Inferior parietal cortex (tissue), 1 donor: ENCODE data around the gene MTMR4.
A peak's percentile ranks its signal among the peaks of the same experiment; 100 is the strongest.
"Not testable (repeated sequence)": the region's sequence is repeated elsewhere in the genome, so short reads cannot be mapped to it uniquely, and the experiment has no call there.

Experiments
- DNase-seq: peaks from one replicate; pipeline ENCODE4 v3.0.0-alpha.2; 2016; ENCODE audit errors: extremely low spot score

The MTMR4 gene

GRCh38 chr17:58525239-58525638 lies 10.8 kb upstream of the MTMR4 start:
- DNase-seq = no peak

GRCh38 chr17:58521680-58522079 lies 7.2 kb upstream of the MTMR4 start:
- DNase-seq = no peak

- no peak for DNase-seq
Measured at GRCh38 chr17:58520843-58521430, 6.5 kb upstream of the MTMR4 start.

GRCh38 chr17:58517928-58518609 lies 3.6 kb upstream of the MTMR4 start:
- DNase-seq = peak; percentile 100

- no peak for DNase-seq
Measured at GRCh38 chr17:58517378-58517927, 3.0 kb upstream of the MTMR4 start.

DNA sequence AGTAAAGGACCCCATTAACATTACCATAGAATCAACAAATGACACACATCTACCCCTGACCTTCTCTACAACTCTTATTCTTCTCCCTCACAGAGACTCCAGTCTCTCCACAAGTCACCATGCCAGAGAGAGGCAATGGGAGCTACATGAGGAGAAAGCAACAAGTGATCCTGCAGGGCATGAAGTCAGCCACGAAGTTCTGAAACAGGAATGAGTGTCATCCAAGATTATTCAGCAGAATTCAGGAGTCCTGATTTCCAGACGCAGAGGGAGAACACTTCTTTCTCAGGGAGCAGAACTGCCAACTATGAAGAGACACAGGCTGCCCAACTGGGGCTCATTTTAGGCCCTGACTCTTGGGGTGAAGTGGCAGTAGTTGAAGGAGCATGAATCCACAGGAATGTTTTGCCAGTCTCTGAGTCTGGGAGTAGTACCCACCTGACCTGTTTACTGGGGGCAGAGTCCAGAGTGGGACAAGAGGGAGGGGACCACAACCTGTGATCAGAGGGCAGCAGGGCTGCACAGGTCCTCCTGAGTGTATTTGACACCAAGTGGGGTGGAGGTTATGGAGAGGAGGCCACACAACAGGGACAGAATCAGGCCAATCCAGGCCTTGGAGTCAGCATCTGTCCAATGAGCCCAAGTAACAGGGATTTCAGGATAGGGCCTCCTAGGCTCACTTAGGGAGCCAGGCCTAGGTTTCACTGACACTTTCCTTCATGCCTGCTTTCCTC lies 2.4 kb upstream of the MTMR4 start:
- no peak for DNase-seq

- no peak for DNase-seq
Measured at GRCh38 chr17:58515286-58515685, 848 bp upstream of the MTMR4 start.

DNA sequence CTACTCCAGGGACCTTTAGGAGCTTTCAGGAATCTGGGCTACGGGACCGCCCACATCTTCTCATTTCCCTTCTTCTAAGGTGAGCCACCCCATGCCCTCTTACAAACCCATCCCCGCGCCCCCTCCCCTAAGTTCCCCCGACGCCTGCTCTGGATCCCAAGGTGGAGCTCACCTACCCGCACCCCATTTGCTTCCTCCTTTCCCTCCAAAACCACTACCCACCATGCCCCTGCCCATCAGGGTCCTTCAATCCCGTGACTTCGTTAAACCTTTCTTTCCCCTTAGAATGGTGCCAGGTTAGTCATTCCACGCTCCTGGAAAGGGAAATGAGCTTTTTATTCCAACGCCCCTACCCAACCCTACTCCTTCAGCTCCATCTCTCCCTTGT lies 326 bp upstream of the MTMR4 start:
- no peak for DNase-seq

- DNase-seq = no peak
Measured at GRCh38 chr17:58513267-58513964, 1.0 kb downstream of the MTMR4 start.

DNA sequence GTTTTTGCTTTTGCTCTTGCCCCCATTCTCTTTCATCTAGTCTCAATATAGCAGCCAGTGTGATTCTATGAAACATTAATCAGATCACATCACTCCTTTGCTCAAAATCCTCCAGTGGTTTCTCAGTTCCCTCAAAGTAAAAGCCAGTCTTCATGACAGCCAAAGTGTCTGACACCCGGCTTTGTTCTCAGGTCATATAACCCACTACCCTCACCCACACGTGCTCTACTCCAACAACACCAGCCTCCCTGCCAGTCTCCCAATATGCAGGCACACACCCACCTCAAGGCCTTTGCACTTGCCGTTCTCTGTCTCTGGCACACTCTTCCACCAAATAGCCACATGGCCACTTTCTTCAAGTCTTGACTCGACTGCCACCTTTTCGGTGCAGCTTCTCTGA lies 4.4 kb downstream of the MTMR4 start:
- no peak for DNase-seq

GRCh38 chr17:58508341-58509067 lies 5.9 kb downstream of the MTMR4 start:
- no peak for DNase-seq

GRCh38 chr17:58507123-58507634 lies 7.3 kb downstream of the MTMR4 start:
- DNase-seq = no peak

DNA sequence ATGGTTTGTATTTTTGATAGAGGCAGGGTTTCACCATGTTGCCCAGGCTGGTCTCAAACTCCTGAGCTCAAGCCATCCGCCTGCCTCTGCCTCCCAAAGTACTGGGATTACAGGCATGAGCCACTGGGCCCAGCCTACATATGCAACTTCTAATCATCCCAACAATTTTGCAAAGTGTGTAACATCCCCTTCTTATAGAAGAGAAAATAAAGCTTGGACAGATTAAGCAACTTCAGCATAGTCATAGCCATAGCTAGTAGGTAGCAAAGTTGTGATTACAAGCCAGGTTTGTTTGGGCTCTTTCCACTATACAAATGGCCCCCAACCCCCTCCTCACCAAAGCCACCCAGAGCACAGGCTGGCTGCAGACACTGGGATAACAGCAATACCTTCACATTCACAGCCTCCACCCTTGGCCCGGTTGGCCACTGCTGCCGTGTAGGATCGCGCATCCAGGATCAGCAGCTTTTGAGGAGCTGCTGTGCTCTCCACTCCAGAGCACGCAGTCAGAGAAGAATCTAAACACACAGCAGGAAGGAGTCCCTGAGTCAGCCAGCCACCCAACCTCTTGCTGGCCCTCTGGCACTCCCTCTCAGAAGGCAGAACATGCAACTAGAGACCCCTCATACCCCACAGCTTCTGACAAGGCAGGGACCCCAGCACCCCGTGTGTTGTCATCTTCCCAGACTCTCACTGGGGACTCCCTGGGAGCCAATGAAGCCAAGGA lies 7.9 kb downstream of the MTMR4 start:
- no peak for DNase-seq

GRCh38 chr17:58504826-58505351 lies 9.5 kb downstream of the MTMR4 start:
- DNase-seq = no peak

GRCh38 chr17:58503866-58504265 lies 10.6 kb downstream of the MTMR4 start:
- no peak for DNase-seq

GRCh38 chr17:58503134-58503533 lies 11.3 kb downstream of the MTMR4 start:
- not testable (repeated sequence) for DNase-seq

DNA sequence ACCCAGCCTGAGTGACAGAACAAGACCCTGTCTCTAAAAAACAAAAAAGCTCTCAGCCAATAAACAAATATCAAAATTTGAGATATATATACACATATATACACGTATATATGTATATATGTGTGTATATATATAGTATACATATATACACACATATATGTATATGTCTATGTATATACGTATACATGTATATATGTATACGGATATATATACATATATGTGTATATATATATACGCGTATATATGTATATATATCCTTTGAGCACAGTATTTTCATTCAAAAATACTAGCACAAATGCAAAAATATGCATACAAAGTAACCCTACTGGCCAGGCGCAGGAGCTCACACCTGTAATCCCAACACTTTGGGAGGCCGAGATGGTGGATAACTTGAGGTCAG lies 13.0 kb downstream of the MTMR4 start:
- DNase-seq = no peak

DNA sequence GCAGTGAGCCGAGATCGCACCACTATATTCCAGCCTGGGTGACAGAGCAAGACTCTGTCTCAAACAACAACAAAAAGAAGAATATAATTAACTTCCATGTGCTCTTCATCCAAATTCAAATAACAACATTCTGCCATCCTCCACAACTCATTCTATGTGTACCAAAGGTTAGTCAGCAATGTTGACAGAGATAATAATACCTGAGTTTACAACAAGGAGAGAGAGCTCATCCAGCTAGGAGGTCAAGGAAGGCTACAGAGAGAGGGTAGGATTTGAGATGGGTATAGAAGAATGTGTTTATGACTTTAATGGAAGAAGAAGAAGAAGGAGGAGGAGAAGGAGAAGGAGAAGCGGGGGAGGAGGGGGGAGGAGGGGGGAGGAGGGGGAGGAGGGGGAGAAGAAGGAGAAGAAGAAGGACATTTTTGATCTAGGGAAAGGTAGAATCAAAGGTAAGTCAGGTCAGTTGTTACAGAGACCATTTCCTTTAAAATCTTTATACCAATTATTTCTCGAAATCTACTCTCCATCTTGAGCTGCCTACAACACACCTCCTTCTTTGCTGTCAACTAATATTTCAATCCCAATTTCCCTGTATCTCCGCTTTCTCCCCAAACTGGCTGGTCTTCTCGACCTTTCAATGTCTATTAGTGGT lies 16.1 kb downstream of the MTMR4 start:
- DNase-seq = no peak

DNA sequence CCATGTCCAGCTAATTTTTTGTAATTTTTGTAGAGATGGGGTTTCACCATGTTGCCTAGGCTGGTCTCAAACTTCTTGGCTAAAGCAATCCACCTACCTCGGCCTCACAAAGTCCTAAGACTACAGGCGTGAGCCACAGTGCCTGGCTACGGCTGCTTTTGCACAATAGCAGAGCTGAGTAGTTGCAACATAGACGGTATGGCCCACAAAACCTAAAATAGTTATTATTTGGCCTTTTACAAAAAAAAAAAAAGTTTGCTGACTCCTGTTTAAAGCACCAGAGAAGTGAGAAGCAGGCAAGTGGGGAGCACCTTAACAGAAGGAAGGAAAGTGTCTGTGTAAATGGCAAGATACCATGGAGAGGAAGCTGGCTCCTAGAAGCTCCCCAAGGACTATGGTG lies 20.9 kb downstream of the MTMR4 start:
- no peak for DNase-seq
